Measurements from ENCODE around the gene MPEG1.

Gene MPEG1

GRCh38 chr11:59218319-59218718, 5.6 kb upstream of the MPEG1 start:
- no peak for DNase-seq

GRCh38 chr11:59216641-59217564, 4.2 kb upstream of the MPEG1 start:
- DNase-seq = no peak

GRCh38 chr11:59214141-59214893, 1.6 kb upstream of the MPEG1 start:
- no peak for DNase-seq

- no peak for DNase-seq
These were observed 505 bp downstream of the MPEG1 start for GRCh38 chr11:59212222-59212621.

GRCh38 chr11:59208956-59209355, 3.8 kb downstream of the MPEG1 start:
- no peak for DNase-seq

- peak; percentile 4 to 9 for DNase-seq
These were observed 4.7 kb downstream of the MPEG1 start for GRCh38 chr11:59207988-59208451.

GRCh38 chr11:59206635-59207034, 6.1 kb downstream of the MPEG1 start:
- DNase-seq = peak; percentile 36 to 57

GRCh38 chr11:59205648-59206047, 7.1 kb downstream of the MPEG1 start:
- no peak for DNase-seq

- no peak for DNase-seq
These were observed 8.0 kb downstream of the MPEG1 start for GRCh38 chr11:59204746-59205145.

GRCh38 chr11:59201353-59201752, 11.4 kb downstream of the MPEG1 start:
- DNase-seq = no peak

GRCh38 chr11:59200423-59200746, 12.3 kb downstream of the MPEG1 start:
- DNase-seq = no peak

- no peak for DNase-seq
These were observed 12.9 kb downstream of the MPEG1 start for GRCh38 chr11:59199546-59200422.

- DNase-seq = no peak
These were observed 14.0 kb downstream of the MPEG1 start for GRCh38 chr11:59198726-59199125.

- no peak for DNase-seq
These were observed 14.7 kb downstream of the MPEG1 start for GRCh38 chr11:59197991-59198390.

- DNase-seq = no peak
These were observed 15.9 kb downstream of the MPEG1 start for GRCh38 chr11:59196777-59197176.

- DNase-seq = no peak
These were observed 17.1 kb downstream of the MPEG1 start for GRCh38 chr11:59195586-59195985.

GRCh38 chr11:59193587-59194130, 19.1 kb downstream of the MPEG1 start:
- DNase-seq = no peak

GRCh38 chr11:59192446-59193020, 20.2 kb downstream of the MPEG1 start:
- DNase-seq = no peak

- DNase-seq = no peak
These were observed 20.8 kb downstream of the MPEG1 start for GRCh38 chr11:59191890-59192289.

GRCh38 chr11:59191095-59191494, 21.6 kb downstream of the MPEG1 start:
- no peak for DNase-seq

- no peak for DNase-seq
These were observed 22.7 kb downstream of the MPEG1 start for GRCh38 chr11:59189986-59190385.

- no peak for DNase-seq
These were observed 23.8 kb downstream of the MPEG1 start for GRCh38 chr11:59188954-59189353.

Measured in NCI-H1930 (cell line).